ENCODE measurements around the gene ADAM12.

The ADAM12 gene

GRCh38 chr10:126016156-126016805 is 372.0 kb downstream of the ADAM12 start:
- H3K4me2 ChIP-seq (ENCODE audit: low read depth, low read length, poor library complexity, severe bottlenecking), result no peak overlapping the region
- H3F3A ChIP-seq (ENCODE audit: low read depth), result no peaks in the 10 kb centered on the region
- H4K20me1 ChIP-seq (ENCODE audit: insufficient read depth, low read length, poor library complexity, severe bottlenecking), result no peaks in the 10 kb centered on the region
- no peaks in the 10 kb centered on the region for H3K79me2 ChIP-seq (ENCODE audit: insufficient read depth, low read length)
- H3K36me3 ChIP-seq (ENCODE audit: insufficient read depth, low read length), result no peaks in the 10 kb centered on the region
- H3K4me3 ChIP-seq (ENCODE audit: low read length, poor library complexity, severe bottlenecking), result no peak overlapping the region
- H3K9me2 ChIP-seq (replicated peaks; ENCODE audit: low read depth, low read length), result no peaks in the 10 kb centered on the region; the same call in 1 of the 2 replicates
- H2AFZ ChIP-seq (ENCODE audit: low read length), result no peak overlapping the region
- H3K4me1 ChIP-seq (ENCODE audit: insufficient read depth, low read length, poor library complexity, severe bottlenecking), result no peaks in the 10 kb centered on the region
- H3K9ac ChIP-seq (ENCODE audit: low read depth, low read length, poor library complexity, severe bottlenecking), result no peak overlapping the region
- TF ChIP-seq CTCF (conservative IDR thresholded peaks at IDR 0.05; ENCODE audit: low read length) (no peak), EZH2phosphoT487 (IDR thresholded peaks at IDR 0.05; ENCODE audit: borderline replicate concordance) (no peak)
- H3K27me3 ChIP-seq (ENCODE audit: insufficient read depth, low read length, poor library complexity, severe bottlenecking), result no peaks in the 10 kb centered on the region
- H3K9me3 ChIP-seq (ENCODE audit: insufficient read depth, low read depth, low read length), result peaks cover 8% of the 10 kb centered on the region; the same call in 1 of the 2 replicates

GRCh38 chr10:126015413-126015812 is 372.9 kb downstream of the ADAM12 start:
- Histone ChIP-seq H3K79me2 (ENCODE audit: insufficient read depth, low read length) (no peaks in the 10 kb centered on the region), H3K27me3 (ENCODE audit: insufficient read depth, low read length, poor library complexity, severe bottlenecking) (no peaks in the 10 kb centered on the region), H3K4me3 (ENCODE audit: low read length, poor library complexity, severe bottlenecking) (no peak overlapping the region), H4K20me1 (ENCODE audit: insufficient read depth, low read length, poor library complexity, severe bottlenecking) (no peaks in the 10 kb centered on the region), H3F3A (ENCODE audit: low read depth) (no peaks in the 10 kb centered on the region), H2AFZ (ENCODE audit: low read length) (no peak overlapping the region), H3K4me2 (ENCODE audit: low read depth, low read length, poor library complexity, severe bottlenecking) (no peak overlapping the region), H3K9me3 (ENCODE audit: insufficient read depth, low read depth, low read length) (peaks cover 4% of the 10 kb centered on the region; the same call in 1 of the 2 replicates), H3K9me2 (replicated peaks; ENCODE audit: low read depth, low read length) (no peaks in the 10 kb centered on the region; the same call in 1 of the 2 replicates), H3K4me1 (ENCODE audit: insufficient read depth, low read length, poor library complexity, severe bottlenecking) (no peaks in the 10 kb centered on the region), H3K9ac (ENCODE audit: low read depth, low read length, poor library complexity, severe bottlenecking) (no peak overlapping the region), H3K36me3 (ENCODE audit: insufficient read depth, low read length) (no peaks in the 10 kb centered on the region)
- TF ChIP-seq CTCF (conservative IDR thresholded peaks at IDR 0.05; ENCODE audit: low read length) (no peak), EZH2phosphoT487 (IDR thresholded peaks at IDR 0.05; ENCODE audit: borderline replicate concordance) (no peak)

DNA sequence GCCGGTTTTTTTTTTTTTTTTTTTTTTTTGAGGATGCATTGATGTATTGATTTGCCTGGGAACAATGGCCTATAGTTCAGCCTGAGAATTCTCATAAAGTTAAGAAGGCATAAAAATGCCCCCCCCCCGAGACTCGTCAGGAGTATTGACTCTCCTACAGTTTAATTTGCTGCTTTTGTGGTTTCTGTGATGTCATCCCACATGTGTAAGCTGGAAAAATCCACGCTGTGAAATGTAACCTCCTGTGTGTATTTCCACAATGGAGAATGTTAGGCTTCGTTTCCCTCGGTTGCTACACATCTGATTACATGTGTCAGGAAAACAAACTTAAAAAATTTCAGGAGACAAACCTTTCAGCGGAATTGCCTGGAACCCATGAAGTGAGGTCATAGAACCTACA is 374.0 kb downstream of the ADAM12 start:
- no peaks in the 10 kb centered on the region for H3F3A ChIP-seq (ENCODE audit: low read depth)
- no peak overlapping the region for H3K4me2 ChIP-seq (ENCODE audit: low read depth, low read length, poor library complexity, severe bottlenecking)
- no peaks in the 10 kb centered on the region; the same call in 1 of the 2 replicates for H3K9me2 ChIP-seq (replicated peaks; ENCODE audit: low read depth, low read length)
- H3K36me3 ChIP-seq (ENCODE audit: insufficient read depth, low read length), result no peaks in the 10 kb centered on the region
- TF ChIP-seq CTCF (conservative IDR thresholded peaks at IDR 0.05; ENCODE audit: low read length) (no peak), EZH2phosphoT487 (IDR thresholded peaks at IDR 0.05; ENCODE audit: borderline replicate concordance) (no peak)
- H2AFZ ChIP-seq (ENCODE audit: low read length), result no peak overlapping the region
- H3K4me1 ChIP-seq (ENCODE audit: insufficient read depth, low read length, poor library complexity, severe bottlenecking), result no peaks in the 10 kb centered on the region
- no peaks in the 10 kb centered on the region for H3K27me3 ChIP-seq (ENCODE audit: insufficient read depth, low read length, poor library complexity, severe bottlenecking)
- H3K4me3 ChIP-seq (ENCODE audit: low read length, poor library complexity, severe bottlenecking), result no peak overlapping the region
- no peak overlapping the region for H3K9ac ChIP-seq (ENCODE audit: low read depth, low read length, poor library complexity, severe bottlenecking)
- H3K79me2 ChIP-seq (ENCODE audit: insufficient read depth, low read length), result no peaks in the 10 kb centered on the region
- no peaks in the 10 kb centered on the region; the same call in 1 of the 2 replicates for H3K9me3 ChIP-seq (ENCODE audit: insufficient read depth, low read depth, low read length)
- no peaks in the 10 kb centered on the region for H4K20me1 ChIP-seq (ENCODE audit: insufficient read depth, low read length, poor library complexity, severe bottlenecking)

Data from Loucy (cell line).